ENCODE measurements around the gene KDM5B.

DNA sequence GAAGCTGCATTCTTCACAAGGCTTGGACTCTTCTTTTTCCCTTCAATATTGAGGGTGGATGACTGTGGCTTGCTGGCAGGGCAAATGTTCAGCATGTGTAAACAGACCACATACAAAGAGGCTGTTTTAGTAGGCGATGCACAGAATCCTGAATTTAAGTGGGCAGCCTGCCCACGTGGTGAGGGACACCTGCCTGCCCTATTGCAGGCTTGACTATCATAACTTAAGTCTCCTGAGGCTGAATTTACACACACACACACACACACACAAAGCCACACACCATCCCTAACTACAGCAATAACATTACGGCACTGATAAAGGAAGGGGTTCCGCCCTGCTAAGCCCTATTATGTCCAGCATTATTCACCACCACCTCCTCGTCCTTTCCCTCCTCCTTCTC is 113.9 kb downstream of the KDM5B start:
- TF ChIP-seq, protein P1, sequence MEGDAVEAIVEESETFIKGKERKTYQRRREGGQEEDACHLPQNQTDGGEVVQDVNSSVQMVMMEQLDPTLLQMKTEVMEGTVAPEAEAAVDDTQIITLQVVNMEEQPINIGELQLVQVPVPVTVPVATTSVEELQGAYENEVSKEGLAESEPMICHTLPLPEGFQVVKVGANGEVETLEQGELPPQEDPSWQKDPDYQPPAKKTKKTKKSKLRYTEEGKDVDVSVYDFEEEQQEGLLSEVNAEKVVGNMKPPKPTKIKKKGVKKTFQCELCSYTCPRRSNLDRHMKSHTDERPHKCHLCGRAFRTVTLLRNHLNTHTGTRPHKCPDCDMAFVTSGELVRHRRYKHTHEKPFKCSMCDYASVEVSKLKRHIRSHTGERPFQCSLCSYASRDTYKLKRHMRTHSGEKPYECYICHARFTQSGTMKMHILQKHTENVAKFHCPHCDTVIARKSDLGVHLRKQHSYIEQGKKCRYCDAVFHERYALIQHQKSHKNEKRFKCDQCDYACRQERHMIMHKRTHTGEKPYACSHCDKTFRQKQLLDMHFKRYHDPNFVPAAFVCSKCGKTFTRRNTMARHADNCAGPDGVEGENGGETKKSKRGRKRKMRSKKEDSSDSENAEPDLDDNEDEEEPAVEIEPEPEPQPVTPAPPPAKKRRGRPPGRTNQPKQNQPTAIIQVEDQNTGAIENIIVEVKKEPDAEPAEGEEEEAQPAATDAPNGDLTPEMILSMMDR (conservative IDR thresholded peaks at IDR 0.05; ENCODE audit: low read depth, low read length), result no peak
- no peak for TF ChIP-seq EZH2 (IDR thresholded peaks at IDR 0.05; ENCODE audit: borderline replicate concordance, low read depth, low read length, poor library complexity, severe bottlenecking)
